Cerebellar cortex (tissue), 1 donor: ENCODE results near the gene HNRNPC.
"Not testable (repeated sequence)": the region's sequence is repeated elsewhere in the genome, so short reads cannot be mapped to it uniquely, and the experiment has no call there.

ENCODE experiments used
- DNase-seq: peaks from one replicate; pipeline ENCODE4 v3.0.0-alpha.2; 2015; ENCODE audit warnings: low spot score

Gene HNRNPC

DNA sequence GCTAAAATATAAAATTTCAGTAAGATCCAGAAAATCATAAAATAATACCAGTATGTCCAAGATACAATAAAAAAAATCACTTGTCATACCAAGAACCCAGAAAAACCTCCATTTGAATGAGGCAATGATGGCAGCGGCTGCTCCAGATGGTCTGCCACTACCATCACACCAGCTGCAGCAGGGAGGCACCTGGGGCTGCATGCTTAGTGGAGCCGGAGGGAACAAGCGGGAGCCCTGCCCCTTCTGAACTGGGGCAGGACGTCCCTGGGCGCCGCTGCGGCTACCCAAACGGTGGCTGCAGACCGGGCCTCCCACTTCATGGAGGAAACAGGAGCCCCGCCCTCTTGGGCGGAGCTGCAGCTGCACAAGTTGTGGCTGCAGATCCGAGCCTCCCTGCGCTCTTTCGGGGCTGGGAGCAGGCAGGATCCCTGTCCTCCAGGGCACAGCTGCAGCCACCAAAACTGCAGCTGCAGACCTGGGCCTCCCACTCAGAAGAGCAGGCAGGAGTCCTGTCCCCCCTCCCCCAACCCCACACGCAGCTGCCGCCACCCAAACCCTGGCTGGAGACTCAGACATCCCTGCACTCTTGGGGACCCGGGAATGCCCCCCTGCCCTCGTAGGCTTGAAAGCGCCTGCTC is 77.3 kb downstream of the HNRNPC start:
- peak; percentile 58 for DNase-seq

DNA sequence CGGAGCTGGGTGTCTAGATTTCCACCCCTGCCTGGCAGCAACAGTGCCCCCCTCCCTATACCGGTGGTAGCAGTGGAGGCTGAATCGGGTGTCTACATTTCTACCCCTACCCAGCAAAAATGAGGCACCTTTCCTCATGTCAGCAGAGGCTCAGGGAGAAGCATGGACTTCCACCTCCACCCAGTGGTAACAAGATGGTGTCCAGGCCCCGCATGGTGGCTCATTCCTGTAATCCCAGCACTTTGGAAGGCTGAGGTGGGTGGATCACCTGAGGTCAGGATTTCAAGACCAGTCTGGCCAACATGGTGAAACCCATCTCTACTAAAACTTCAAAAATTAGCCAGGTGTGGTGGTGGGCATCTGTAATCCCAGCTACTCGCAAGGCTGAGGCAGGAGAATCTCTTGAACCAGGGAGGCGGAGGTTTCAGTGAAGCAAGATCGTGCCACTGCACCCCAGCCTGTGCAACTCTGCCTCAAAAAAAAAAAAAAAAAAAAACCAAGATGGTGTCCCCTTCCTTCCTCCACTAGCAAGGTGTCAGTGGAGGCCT is 77.9 kb downstream of the HNRNPC start:
- DNase-seq: no peak

DNA sequence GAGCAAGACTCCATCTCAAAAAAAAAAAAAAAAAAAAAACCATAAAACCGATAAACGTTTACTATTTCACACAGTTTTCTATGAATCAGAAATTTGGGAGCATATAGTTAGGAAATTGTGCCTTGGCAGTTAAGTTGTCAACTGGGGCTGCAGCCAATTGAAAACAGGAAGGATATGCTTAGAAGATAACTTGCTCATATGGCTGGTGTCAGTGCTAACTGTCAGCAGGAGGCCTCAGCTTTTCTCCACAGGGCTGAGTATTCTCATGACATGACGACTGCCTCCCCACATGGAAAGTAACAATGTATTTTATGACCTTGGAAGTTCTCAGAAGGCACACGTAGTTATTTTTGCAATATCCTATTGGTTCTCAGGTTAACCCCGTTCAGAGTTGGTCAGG is 83.8 kb downstream of the HNRNPC start:
- DNase-seq: no peak

DNA sequence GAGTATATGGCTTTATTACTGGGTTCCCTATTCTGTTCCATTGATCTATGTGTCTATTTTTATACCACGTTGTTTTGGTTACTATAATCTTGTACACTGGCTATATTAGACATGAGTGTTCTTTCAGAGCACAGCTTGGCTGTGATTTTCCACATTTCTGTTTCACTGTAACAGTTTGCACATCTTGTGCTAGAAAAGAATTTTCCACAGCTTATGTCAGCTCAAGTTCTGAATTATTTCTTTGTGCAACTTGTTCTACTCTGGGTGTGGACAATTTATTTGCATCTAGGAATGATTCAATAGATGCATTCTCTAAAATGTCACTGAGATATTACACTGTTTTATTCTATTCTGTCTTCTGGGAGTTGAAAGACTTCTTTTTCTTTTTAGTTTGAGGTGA is 85.0 kb downstream of the HNRNPC start:
- no peak for DNase-seq

DNA sequence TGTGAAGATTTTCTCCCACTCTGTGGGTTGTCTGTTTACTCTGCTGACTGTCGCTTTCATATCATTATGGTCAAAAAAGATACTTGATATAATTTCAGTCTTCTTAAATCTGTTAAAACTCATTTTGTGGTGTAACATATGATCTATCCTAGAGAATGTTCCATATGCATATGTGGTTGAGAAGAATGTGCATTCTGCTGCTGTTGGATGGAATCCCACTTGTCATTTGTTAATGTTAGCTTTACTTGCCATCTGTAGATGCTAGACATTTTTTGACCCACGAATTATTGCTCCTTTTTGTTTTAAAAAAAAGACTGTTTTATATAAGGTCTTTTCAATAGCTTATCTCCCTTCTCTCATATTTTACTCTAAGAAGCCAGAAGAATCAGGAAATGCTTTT is 87.1 kb downstream of the HNRNPC start:
- no peak for DNase-seq

DNA sequence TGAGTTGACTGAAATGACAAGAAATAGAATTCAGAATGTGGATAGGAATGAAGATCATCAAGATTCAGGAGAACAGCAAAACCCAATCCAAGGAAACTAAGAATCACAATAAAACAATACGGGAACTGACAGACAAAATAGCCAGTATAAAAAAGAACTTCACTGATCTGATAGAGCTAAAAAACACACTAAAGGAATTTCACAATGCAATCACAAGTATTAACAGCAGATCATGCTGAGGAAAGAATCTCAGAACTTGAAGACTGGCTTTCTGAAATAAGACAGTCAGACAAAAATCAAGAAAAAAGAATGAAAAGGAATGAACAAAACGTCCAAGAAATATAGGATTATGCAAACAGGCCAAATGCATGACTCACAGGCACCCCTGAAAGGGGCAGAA is 98.1 kb downstream of the HNRNPC start:
- no peak for DNase-seq

DNA sequence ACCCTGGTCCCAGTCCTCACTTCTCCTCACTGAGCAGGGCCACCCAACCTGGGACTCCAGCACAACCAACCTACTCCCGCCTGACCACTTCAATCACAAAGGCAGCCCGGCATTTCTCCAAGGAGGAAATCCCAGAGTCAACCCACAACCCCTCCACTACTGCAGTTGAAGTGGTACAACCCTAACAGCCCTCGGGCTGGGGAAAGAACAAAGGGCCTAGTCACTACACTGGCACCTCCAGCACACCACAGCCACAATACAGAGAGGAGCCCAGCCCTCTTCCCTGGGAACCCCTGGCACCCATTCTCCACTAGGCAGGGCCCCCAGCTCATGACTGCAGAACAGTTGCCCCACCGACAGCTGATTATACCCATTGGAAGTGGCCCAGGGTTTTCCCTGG is 99.7 kb downstream of the HNRNPC start:
- no peak for DNase-seq

DNA sequence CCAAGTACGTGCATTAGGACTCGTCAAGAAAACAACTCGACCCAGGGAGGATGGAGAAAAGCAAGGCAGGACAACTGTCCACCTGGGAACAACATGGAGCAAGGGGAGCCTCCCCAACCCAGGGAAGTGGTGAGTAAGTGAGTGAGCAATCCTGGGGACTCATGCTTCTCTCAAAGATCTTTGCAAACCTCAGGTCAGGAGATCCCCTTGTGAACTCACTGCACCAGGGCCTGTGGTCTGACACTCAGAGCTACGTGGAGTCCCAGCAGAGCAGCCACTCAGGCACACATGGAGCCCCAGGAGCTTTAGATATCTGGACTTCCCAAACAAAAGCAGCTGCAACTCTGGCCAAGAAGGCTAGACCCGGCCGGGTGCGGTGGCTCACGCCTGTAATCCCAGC is 101.2 kb downstream of the HNRNPC start:
- no peak for DNase-seq

DNA sequence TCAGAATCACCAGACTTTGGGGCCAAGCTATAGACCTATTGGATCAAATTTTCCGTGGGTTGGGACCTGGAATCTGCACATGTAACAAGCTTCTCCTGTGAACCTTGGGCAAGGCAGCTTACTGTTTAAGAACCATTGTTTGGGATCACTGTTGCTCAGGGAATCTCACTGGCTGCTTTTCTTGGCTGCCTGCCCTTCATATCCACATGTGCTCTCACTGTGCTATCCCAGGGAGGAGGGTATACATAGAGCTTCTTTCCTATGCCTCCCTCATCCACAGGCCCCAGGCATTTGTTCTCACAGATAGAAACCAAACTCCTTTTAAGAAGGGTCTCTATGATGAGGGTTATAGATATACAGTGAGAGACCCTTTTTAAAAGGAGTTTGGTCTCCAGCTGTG is 103.6 kb downstream of the HNRNPC start:
- not testable (repeated sequence) for DNase-seq

DNA sequence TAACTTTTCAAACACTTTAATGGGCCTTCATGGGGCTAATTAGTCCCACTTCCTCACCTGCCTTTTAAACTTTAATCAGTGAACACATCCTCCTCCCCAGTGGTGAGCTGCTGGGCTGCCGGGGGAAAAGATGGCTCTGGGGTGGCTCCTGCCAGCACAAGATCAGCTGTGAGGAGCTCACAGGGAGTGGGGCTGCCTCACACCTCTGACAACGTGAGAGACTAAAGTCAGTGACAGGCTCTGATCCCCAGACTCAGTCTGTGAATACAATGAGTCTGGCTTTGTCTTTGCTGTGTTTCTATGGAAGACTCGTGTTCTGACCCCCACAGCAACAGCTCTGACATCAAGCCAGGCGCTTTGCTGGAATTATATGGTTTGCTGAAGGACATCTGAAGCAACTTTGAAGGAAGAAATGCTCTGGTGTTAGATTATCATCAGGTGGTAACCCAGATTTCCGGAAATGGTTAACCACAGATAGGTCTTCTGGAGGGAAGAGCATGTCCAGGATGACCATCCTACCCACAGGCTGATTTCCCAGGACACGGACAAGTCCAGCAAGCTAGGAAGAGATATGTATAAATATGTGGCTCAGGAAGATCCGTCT is 104.1 kb downstream of the HNRNPC start:
- DNase-seq: not testable (repeated sequence)

DNA sequence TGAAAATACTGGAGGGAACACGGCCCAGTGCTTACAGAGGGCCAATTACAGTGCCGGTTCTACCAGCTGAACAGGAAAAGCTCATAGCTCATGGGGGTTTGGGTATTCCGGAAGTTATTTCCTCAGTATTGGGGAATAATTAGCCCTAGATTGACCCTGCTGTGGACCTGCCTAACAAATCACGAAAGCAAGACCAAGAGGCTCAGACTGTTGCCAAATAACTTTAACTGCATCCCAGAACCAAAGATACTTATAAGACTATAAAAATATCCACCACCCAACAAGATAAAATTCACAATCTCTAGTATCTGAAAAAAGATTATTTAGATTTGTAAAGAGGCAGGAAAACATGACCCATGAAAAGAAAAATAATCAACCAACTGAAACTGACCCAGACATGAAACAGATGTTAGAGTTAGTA is 105.4 kb downstream of the HNRNPC start:
- DNase-seq: no peak

DNA sequence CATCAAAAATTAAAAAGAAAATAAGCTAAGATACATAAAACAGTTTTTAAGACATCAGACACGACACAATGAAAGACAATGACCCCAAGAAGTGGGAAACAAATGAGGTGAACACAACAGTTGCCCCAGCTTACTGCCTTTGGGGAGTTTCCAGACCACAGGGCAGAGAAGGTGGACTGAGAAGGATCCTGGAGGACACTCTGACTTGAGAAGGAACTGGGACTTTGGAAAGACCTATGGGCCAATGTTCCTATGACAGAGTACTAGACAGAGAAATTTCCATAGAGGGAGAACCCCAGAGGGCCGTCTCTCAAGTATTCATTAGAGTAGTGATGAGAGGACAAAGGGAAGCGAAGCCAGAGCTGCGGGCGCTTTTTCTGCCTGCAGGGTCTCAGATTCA is 107.2 kb downstream of the HNRNPC start:
- no peak for DNase-seq

DNA sequence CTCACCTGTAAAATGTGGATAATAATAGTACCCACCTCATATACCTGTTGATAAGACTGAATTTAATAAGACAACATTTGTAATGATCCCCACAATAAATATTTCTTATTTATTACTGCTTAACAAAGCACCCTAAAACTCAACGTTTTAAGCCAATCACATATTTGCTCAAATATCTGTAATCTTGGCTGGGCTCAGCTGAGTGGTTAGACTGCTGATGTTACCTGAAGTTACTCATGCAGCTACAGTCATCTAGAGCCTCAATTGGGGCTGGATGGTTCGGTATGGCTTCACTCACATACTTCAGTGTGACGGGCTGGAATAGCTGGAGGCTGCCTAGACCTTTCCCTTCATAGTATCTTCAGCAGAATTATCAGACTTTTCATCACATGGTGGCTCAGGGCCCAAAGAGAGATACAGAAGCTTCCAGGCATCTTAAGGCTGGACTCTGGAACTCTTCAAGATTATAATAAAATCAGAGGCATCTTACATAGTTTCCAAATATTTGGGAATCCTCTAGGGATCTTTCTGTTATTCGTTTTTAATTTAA is 109.1 kb downstream of the HNRNPC start:
- DNase-seq: no peak
